OCI-LY7 (cell line): Measurements from ENCODE around the gene SND1.

Experiments used
- CTCF ChIP-seq: fragments of 200-600 bp; sonication (generic); conservative IDR thresholded peaks from 2 replicates; pipeline ENCODE4 v1.5.1; 2014; ENCODE audit warnings: mild to moderate bottlenecking, antibody characterized with exemption, low read length, moderate library complexity, mixed read lengths
- EZH2phosphoT487 ChIP-seq: fragments of 200-600 bp; sonication (generic); IDR thresholded peaks from 2 replicates; pipeline ENCODE4 v1.6.1; 2018; ENCODE audit warnings: low read depth, borderline replicate concordance, mild to moderate bottlenecking, mixed run types, antibody characterized with exemption, low read length, moderate library complexity, mixed read lengths

DNA sequence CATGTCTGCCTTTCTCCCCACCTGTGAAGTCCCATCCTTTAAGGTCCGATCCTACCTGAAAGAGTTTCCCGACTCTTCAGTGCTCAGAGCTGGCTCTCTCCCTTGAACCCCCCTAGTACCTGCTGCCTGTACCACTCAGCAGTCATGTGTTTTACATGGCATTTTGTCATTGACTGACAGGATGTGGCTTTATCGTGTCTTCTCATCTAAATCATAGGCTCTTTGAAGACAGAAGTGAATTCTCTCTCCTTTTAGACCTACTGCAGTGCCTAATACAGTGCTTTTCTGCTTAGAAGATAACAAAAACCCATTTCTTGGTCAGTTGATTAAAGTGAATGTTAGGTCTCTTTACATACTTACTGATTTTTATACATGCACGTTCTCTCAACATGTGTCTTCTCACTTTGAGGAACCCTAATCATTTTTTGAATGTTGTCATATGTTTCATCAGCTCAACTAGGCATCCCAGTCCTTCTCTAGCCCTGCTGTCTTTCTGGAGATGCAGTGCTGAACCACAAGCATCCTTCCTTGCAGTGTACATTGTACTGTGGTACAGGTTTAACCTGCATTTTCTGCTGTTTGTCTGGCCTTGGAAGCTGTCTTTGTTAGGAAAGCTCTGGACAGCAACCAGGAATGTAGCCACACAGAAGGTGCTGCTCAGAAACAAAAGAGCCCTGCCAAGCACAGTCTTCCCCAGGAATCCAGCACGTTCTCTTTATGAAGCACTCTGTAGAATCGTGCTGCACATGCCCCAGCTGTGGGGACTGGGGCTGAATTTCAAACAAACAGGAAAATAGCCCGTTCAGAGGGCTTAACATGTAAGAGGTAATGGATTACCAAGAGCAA lies 407.4 kb downstream of the SND1 start:
- TF ChIP-seq CTCF = no peak
- no peak for TF ChIP-seq EZH2phosphoT487
